HCT116 (cell line): ENCODE measurements around the gene MAP6D1. TPM values are rescaled to one million over a fixed set of nuclear protein-coding genes. Genes with fewer than 3 reads are reported as not detected.

Experiments
- ATAC-seq: fragments of 200-7000 bp; cut with Tn5 transposase; 2 replicates; pipeline ENCODE4 v1.9.1; 2020; ENCODE audit warnings: mild to moderate bottlenecking, moderate library complexity
- BruUV-seq: library from RNA; stranded (reverse); fragments of 400-500 nt; replicated peaks from 2 replicates; lab custom pipeline; 2021; lab: Mats Ljungman, UMichigan
- CTCF ChIA-PET: fragments of 300-600 bp; sonication (Branson Sonifier 250); formaldehyde crosslinking; loops from one replicate; lab custom pipeline; 2021; ENCODE audit warnings: antibody characterized with exemption; lab: Charles Lee
- POLR2A ChIA-PET: fragments of 300-600, 350-600 bp; sonication (Branson Sonifier 250); formaldehyde crosslinking; loops from one replicate; lab custom pipeline; 2021; ENCODE audit warnings: antibody characterized with exemption; lab: Charles Lee
- RAD21 ChIA-PET, 2 experiments: fragments of 300-600 bp; sonication (Branson Sonifier 250); formaldehyde crosslinking; loops; one replicate each; lab custom pipeline; 2023; ENCODE audit warnings: low total read pairs in 2 of 2; ENCODE audit not compliant: uncharacterized antibody in 2 of 2, unreplicated experiment in 2 of 2, low non-redundant PET in 1 of 2; lab: Charles Lee
- DNase-seq: peaks from one replicate; pipeline ENCODE4 v3.0.0-alpha.2; 2010; ENCODE audit warnings: low read depth, low spot score
- H2AFZ ChIP-seq: fragments of 200-600 bp; shearing (Covaris generic), sonication (generic); 2 replicates; pipeline ENCODE4 v1.6.1; 2017; ENCODE audit warnings: low read depth, mixed run types, mixed read lengths, antibody characterized with exemption, low read length; ENCODE audit not compliant: poor library complexity, severe bottlenecking
- H3K27ac ChIP-seq: 2 replicates; pipeline ENCODE4 v1.5.1; 2012; ENCODE audit warnings: low read depth, low read length
- H3K27me3 ChIP-seq: fragments of 200-600 bp; sonication (generic); 2 replicates; pipeline ENCODE4 v1.6.1; 2016; ENCODE audit warnings: mixed run types, low read length, mixed read lengths; ENCODE audit not compliant: insufficient read depth
- H3K36me3 ChIP-seq, 2 experiments: fragments of 200-500 bp in 1 of 2; fragments of 200-600 bp in 1 of 2; sonication (Bioruptor generic) in 1 of 2; sonication (generic) in 1 of 2; 2 replicates each; pipeline versions ENCODE4 v1.5.1 to v1.6.1; 2014 to 2016; ENCODE audit warnings: low read length in 2 of 2, inconsistent platforms in 1 of 2, mixed read lengths in 1 of 2, mixed run types in 1 of 2; ENCODE audit not compliant: insufficient read depth in 2 of 2, control insufficient read depth in 1 of 2
- H3K4me1 ChIP-seq, 2 experiments: fragments of 200-600 bp in 1 of 2; sonication (generic) in 1 of 2; 2 replicates each; pipeline versions ENCODE4 v1.5.1 to v1.6.1; 2012 to 2017; ENCODE audit warnings: low read length in 2 of 2, inconsistent platforms in 1 of 2, mild to moderate bottlenecking in 1 of 2, mixed read lengths in 1 of 2, mixed run types in 1 of 2, moderate library complexity in 1 of 2; ENCODE audit not compliant: insufficient read depth in 2 of 2, control insufficient read depth in 1 of 2
- H3K4me2 ChIP-seq: fragments of 200-600 bp; sonication (generic); 2 replicates; pipeline ENCODE4 v1.6.1; 2017; ENCODE audit warnings: mixed run types, low read length, mixed read lengths
- H3K4me3 ChIP-seq, 2 experiments: fragments of 200-600 bp in 1 of 2; sonication (generic) in 1 of 2; replicated peaks in 1 of 2; 2 replicates each; pipeline ENCODE4 v1.5.1; 2011 to 2016; ENCODE audit warnings: low read length in 2 of 2, control low read depth in 1 of 2, low read depth in 1 of 2, mild to moderate bottlenecking in 1 of 2, mixed read lengths in 1 of 2, mixed run types in 1 of 2
- H3K79me2 ChIP-seq: fragments of 200-600 bp; sonication (generic); 2 replicates; pipeline ENCODE4 v1.6.1; 2017; ENCODE audit warnings: mild to moderate bottlenecking, mixed run types, low read length, moderate library complexity, mixed read lengths; ENCODE audit not compliant: insufficient read depth
- H3K9ac ChIP-seq: fragments of 200-600 bp; sonication (generic); 2 replicates; pipeline ENCODE4 v1.6.1; 2016; ENCODE audit warnings: low read length, mixed read lengths
- H3K9me2 ChIP-seq: fragments of 200-600 bp; sonication (generic), shearing (Covaris generic); 2 replicates; pipeline ENCODE4 v1.6.1; 2017; ENCODE audit warnings: mixed run types, mild to moderate bottlenecking, moderate library complexity; ENCODE audit not compliant: insufficient read depth
- H3K9me3 ChIP-seq, 2 experiments: fragments of 200-500 bp in 1 of 2; fragments of 200-600 bp in 1 of 2; sonication (Bioruptor generic) in 1 of 2; sonication (generic) in 1 of 2; 2 replicates each; pipeline ENCODE4 v1.6.1; 2014 to 2017; ENCODE audit warnings: low read length in 2 of 2, mixed read lengths in 2 of 2, inconsistent platforms in 1 of 2, low read depth in 1 of 2, mild to moderate bottlenecking in 1 of 2, mixed run types in 1 of 2, moderate library complexity in 1 of 2; ENCODE audit not compliant: control insufficient read depth in 1 of 2, insufficient read depth in 1 of 2
- H4K20me1 ChIP-seq: fragments of 200-600 bp; sonication (generic), shearing (Covaris generic); 2 replicates; pipeline ENCODE4 v1.6.1; 2017; ENCODE audit warnings: mixed run types, mild to moderate bottlenecking, moderate library complexity; ENCODE audit not compliant: insufficient read depth
- EGR1 ChIP-seq: IDR thresholded peaks from 2 replicates; pipeline ENCODE4 v1.6.1; 2012; ENCODE audit warnings: low read depth
- JUND ChIP-seq: IDR thresholded peaks from 2 replicates; pipeline ENCODE4 v1.6.1; 2012
- REST ChIP-seq: IDR thresholded peaks from 2 replicates; pipeline ENCODE4 v1.6.1; 2012; ENCODE audit warnings: low read depth
- SRF ChIP-seq: IDR thresholded peaks from 2 replicates; pipeline ENCODE4 v1.6.1; 2012; ENCODE audit warnings: low read depth
- ZBTB33 ChIP-seq: IDR thresholded peaks from 2 replicates; pipeline ENCODE4 v1.6.1; 2011; ENCODE audit warnings: mild to moderate bottlenecking, low read length, moderate library complexity; ENCODE audit not compliant: insufficient replicate concordance; ENCODE audit errors: extremely low read depth
- ZFX ChIP-seq: fragments of 450-650 bp; IDR thresholded peaks from 2 replicates; pipeline ENCODE4 v1.6.1; 2017
- intact Hi-C: fragments of 100-400 bp; cut with micrococcal nuclease; formaldehyde crosslinking; loops from 2 replicates; pipeline ENCODE4 v1.10.0; 2022
- total RNA-seq: library from RNA; stranded (reverse); gene quantifications from one replicate; pipeline ENCODE4 v1.2.1, GENCODE V29; 2021; ENCODE audit not compliant: unreplicated experiment

MAP6D1 gene
- total RNA-seq, 1 experiment from 2014 or later, result 5.3 TPM

GRCh38 chr3:183790700-183791099 is 34.7 kb downstream of the MAP6D1 start:
- Histone ChIP-seq H3K4me3 (no peak overlapping the region), H3K9ac (no peak overlapping the region), H3K27ac (no peak overlapping the region)
- BruUV-seq, result no TSS peak
- no peak for TF ChIP-seq EGR1
- TF ChIP-seq JUND, result no peak
- TF ChIP-seq ZBTB33, result no peak
- no peak for TF ChIP-seq ZFX
- TF ChIP-seq SRF, result no peak
- TF ChIP-seq REST, result no peak
- TF ChIP-seq, all 23 proteins: peak for 0
- H3K9me2 ChIP-seq, result no peaks in the 10 kb centered on the region
- no peak overlapping the region for H2AFZ ChIP-seq
- peaks cover 14% of the 10 kb centered on the region; the same call in 1 of the 2 replicates for H3K79me2 ChIP-seq
- no peaks in the 10 kb centered on the region for H3K4me1 ChIP-seq
- H3K4me2 ChIP-seq, result no peak overlapping the region
- DNase-seq (no peak), ATAC-seq (no peak)
- POLR2A ChIA-PET, result no interaction called here
- peaks cover 26 to 33% of the 10 kb centered on the region in 2 experiments for H3K36me3 ChIP-seq
- CTCF ChIA-PET, result interaction anchor here (0.9 kb wide), 1 partner anchor 311 kb away, joined by 3 read pairs; no protein-coding TSS in a partner anchor
- no peaks in the 10 kb centered on the region for H3K9me3 ChIP-seq
- intact Hi-C loops, result no loop called here
- H4K20me1 ChIP-seq, result no peaks in the 10 kb centered on the region
- no peaks in the 10 kb centered on the region for H3K27me3 ChIP-seq
- RAD21 ChIA-PET, result no interaction called here
